SK-N-MC (cell line): ENCODE data around the gene SH3RF3.

ENCODE experiments used
- EZH2 ChIP-seq: fragments of 200-600 bp; sonication (generic); IDR thresholded peaks from one replicate; pipeline ENCODE4 v1.6.1; 2017; ENCODE audit warnings: antibody characterized with exemption
- POLR2AphosphoS5 ChIP-seq: IDR thresholded peaks from 2 replicates; pipeline ENCODE4 v1.6.1; 2012; ENCODE audit warnings: mild to moderate bottlenecking, low read depth, low read length, borderline replicate concordance

DNA sequence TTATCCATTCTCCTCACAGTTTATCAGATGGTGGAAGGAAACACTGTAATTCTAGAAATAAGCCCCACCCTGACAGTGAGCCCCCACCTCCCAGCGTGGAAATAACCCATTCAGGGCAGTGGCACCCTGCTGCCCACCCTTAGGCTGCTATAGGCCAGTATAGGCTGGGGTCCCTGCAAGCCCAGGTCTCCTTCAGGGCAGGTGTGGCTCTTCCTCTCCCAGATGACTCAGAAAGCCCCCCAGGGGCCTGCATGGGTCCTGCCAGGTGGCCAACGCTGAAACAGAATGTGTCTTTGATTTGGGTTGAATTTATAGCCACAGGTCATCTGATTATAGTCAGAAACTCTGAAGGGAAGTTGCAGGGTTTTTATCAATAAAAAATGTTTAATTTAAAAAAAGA is 136.4 kb downstream of the SH3RF3 start:
- TF ChIP-seq EZH2 (no peak), POLR2AphosphoS5 (no peak)
